HEK293 (cell line): Measurements from ENCODE around the gene ZNF597.

ENCODE experiments used
- BCL11A ChIP-seq: fragments of 450-650 bp; formaldehyde crosslinking; IDR thresholded peaks from 2 replicates; pipeline ENCODE4 v1.5.1; 2016; ENCODE audit warnings: low read depth, missing biosample characterization, missing genetic modification characterization
- KLF16 ChIP-seq: fragments of 450-650 bp; formaldehyde crosslinking; IDR thresholded peaks from 2 replicates; pipeline ENCODE4 v1.5.1; 2017; ENCODE audit warnings: missing biosample characterization, missing genetic modification characterization
- ZBTB11 ChIP-seq: fragments of 450-650 bp; formaldehyde crosslinking; conservative IDR thresholded peaks from 2 replicates; pipeline ENCODE4 v1.5.1; 2016; ENCODE audit warnings: low read depth, missing biosample characterization, missing genetic modification characterization
- ZNF416 ChIP-seq: fragments of 450-650 bp; formaldehyde crosslinking; IDR thresholded peaks from 2 replicates; pipeline ENCODE4 v1.5.1; 2016; ENCODE audit warnings: missing biosample characterization, missing genetic modification characterization
- ZNF76 ChIP-seq: fragments of 450-650 bp; formaldehyde crosslinking; IDR thresholded peaks from 2 replicates; pipeline ENCODE4; 2016; ENCODE audit warnings: low read depth, missing biosample characterization, missing genetic modification characterization, borderline replicate concordance
- TF ChIP-seq, protein P1 (sequence below): IDR thresholded peaks from 2 replicates; pipeline ENCODE4 v1.6.1; 2011; ENCODE audit warnings: mild to moderate bottlenecking, low read depth, low read length, borderline replicate concordance
- TF ChIP-seq, protein P2 (sequence below): fragments of 450-650 bp; formaldehyde crosslinking; IDR thresholded peaks from 2 replicates; pipeline ENCODE4 v1.5.1; 2016; ENCODE audit warnings: missing biosample characterization, missing genetic modification characterization

GRCh38 chr16:3476409-3476808 lies 33.1 kb upstream of the ZNF597 start:
- TF ChIP-seq BCL11A (tag by site-specific recombination) = no peak
- TF ChIP-seq ZNF76 (tag by site-specific recombination) = no peak
- TF ChIP-seq, protein P1, sequence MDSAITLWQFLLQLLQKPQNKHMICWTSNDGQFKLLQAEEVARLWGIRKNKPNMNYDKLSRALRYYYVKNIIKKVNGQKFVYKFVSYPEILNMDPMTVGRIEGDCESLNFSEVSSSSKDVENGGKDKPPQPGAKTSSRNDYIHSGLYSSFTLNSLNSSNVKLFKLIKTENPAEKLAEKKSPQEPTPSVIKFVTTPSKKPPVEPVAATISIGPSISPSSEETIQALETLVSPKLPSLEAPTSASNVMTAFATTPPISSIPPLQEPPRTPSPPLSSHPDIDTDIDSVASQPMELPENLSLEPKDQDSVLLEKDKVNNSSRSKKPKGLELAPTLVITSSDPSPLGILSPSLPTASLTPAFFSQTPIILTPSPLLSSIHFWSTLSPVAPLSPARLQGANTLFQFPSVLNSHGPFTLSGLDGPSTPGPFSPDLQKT = no peak
- TF ChIP-seq, protein P2, sequence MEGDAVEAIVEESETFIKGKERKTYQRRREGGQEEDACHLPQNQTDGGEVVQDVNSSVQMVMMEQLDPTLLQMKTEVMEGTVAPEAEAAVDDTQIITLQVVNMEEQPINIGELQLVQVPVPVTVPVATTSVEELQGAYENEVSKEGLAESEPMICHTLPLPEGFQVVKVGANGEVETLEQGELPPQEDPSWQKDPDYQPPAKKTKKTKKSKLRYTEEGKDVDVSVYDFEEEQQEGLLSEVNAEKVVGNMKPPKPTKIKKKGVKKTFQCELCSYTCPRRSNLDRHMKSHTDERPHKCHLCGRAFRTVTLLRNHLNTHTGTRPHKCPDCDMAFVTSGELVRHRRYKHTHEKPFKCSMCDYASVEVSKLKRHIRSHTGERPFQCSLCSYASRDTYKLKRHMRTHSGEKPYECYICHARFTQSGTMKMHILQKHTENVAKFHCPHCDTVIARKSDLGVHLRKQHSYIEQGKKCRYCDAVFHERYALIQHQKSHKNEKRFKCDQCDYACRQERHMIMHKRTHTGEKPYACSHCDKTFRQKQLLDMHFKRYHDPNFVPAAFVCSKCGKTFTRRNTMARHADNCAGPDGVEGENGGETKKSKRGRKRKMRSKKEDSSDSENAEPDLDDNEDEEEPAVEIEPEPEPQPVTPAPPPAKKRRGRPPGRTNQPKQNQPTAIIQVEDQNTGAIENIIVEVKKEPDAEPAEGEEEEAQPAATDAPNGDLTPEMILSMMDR (tag by site-specific recombination) = no peak
- no peak for TF ChIP-seq ZBTB11 (tag by site-specific recombination)
- no peak for TF ChIP-seq ZNF416 (tag by site-specific recombination)
- no peak for TF ChIP-seq KLF16 (tag by site-specific recombination)
